ENCODE measurements around the gene CDKN1A. TPM values are rescaled to one million over a fixed set of nuclear protein-coding genes. Genes with fewer than 3 reads are reported as not detected.

Gene CDKN1A
- total and polyA plus RNA-seq, 9 donors, result 82.1 to 305 (median 134) TPM

DNA sequence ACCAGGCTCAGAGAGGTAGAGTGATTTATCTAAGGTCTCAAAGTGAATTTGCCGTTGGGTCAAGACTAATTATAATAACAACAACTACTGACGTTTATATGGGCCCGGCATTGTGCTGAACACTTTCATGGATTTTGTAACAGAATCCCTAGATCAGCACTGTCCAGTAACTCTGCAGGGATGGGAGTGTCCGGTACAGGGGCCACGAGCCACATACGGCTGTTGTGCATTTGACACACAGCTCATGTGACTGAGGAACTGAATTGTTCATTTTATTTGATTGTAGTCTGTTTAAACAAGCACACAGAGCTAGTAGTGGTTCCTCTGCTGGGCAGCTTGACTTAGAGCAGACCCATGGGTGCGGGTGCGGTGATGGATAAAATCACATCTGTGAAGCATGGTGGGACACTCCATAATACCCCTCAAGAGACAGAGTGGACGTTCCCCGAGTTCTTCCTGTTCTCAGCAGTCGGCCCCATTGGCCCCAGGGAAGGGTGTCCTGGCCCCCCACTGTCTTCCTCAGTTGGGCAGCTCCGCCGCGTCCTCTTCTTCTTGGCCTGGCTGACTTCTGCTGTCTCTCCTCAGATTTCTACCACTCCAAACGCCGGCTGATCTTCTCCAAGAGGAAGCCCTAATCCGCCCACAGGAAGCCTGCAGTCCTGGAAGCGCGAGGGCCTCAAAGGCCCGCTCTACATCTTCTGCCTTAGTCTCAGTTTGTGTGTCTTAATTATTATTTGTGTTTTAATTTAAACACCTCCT is 6.8 kb downstream of the CDKN1A start:
- peak in 1 of 5 donors; percentile 34 for DNase-seq
- intact Hi-C loops (cut with DNase I), result loop anchor here in 3 of 4 donors (10.0 kb wide), 3 partner anchors 69 to 261 kb away; no protein-coding TSS in a partner anchor
- 89 to 91% (median 90%) methylated on average over 20 of the region's 20 CpGs for WGBS, 3 donors
- H3K4me3 ChIP-seq, result no peak overlapping the region
- no peak for TF ChIP-seq CTCF (IDR thresholded peaks at IDR 0.05)
- TF ChIP-seq POLR2A (IDR thresholded peaks at IDR 0.05), result no peak
- TF ChIP-seq EP300 (IDR thresholded peaks at IDR 0.05), result no peak
- H3K36me3 ChIP-seq, result no peaks in the 10 kb centered on the region
- H3K4me1 ChIP-seq (ENCODE audit: insufficient read depth), result peaks cover 8% of the 10 kb centered on the region
- no peaks in the 10 kb centered on the region for H3K27me3 ChIP-seq
- no peaks in the 10 kb centered on the region for H3K9me3 ChIP-seq
- no peak overlapping the region for H3K27ac ChIP-seq

GRCh38 chr6:36685926-36686667 is 7.6 kb downstream of the CDKN1A start:
- intact Hi-C loops (cut with DNase I), result loop anchor here in 3 of 4 donors (10.0 kb wide), 3 partner anchors 69 to 261 kb away; no protein-coding TSS in a partner anchor
- TF ChIP-seq EP300 (IDR thresholded peaks at IDR 0.05), result no peak
- peaks cover 8% of the 10 kb centered on the region for H3K4me1 ChIP-seq (ENCODE audit: insufficient read depth)

GRCh38 chr6:36686668-36687513 is 8.4 kb downstream of the CDKN1A start:
- intact Hi-C loops (cut with DNase I), result loop anchor here in 3 of 4 donors (10.0 kb wide), 3 partner anchors 68 to 262 kb away; no protein-coding TSS in a partner anchor
- no peaks in the 10 kb centered on the region for H3K9me3 ChIP-seq
- no peaks in the 10 kb centered on the region for H3K27me3 ChIP-seq
- H3K36me3 ChIP-seq, result no peaks in the 10 kb centered on the region
- peak in 1 of 5 donors; percentile 28 for DNase-seq
- H3K4me1 ChIP-seq (ENCODE audit: insufficient read depth), result peaks cover 7% of the 10 kb centered on the region
- H3K27ac ChIP-seq, result no peak overlapping the region
- TF ChIP-seq POLR2A (IDR thresholded peaks at IDR 0.05) (no peak), EP300 (IDR thresholded peaks at IDR 0.05) (no peak), CTCF (IDR thresholded peaks at IDR 0.05) (no peak)
- WGBS, 3 donors, result 89 to 91% (median 89%) methylated on average over 10 of the region's 10 CpGs
- no peak overlapping the region for H3K4me3 ChIP-seq

More at GRCh38 chr6:36685926-36686667, 7.6 kb downstream of the CDKN1A start:
- H3K27me3 ChIP-seq, result no peaks in the 10 kb centered on the region
- peak in 1 of 5 donors; percentile 35 for DNase-seq
- 81 to 84% (median 81%) methylated on average over 11 of the region's 11 CpGs for WGBS, 3 donors
- H3K9me3 ChIP-seq, result no peaks in the 10 kb centered on the region
- no peak overlapping the region for H3K27ac ChIP-seq
- no peak overlapping the region for H3K4me3 ChIP-seq
- H3K36me3 ChIP-seq, result no peaks in the 10 kb centered on the region

- Histone ChIP-seq H3K36me3 (no peaks in the 10 kb centered on the region), H3K27ac (no peak overlapping the region), H3K9me3 (no peaks in the 10 kb centered on the region), H3K4me1 (ENCODE audit: insufficient read depth) (no peaks in the 10 kb centered on the region), H3K4me3 (no peak overlapping the region), H3K27me3 (no peaks in the 10 kb centered on the region)
- WGBS, 3 donors, result 84 to 93% (median 89%) methylated on average over 6 of the region's 6 CpGs
- TF ChIP-seq CTCF (IDR thresholded peaks at IDR 0.05) (no peak), POLR2A (IDR thresholded peaks at IDR 0.05) (no peak), EP300 (IDR thresholded peaks at IDR 0.05) (no peak)
- intact Hi-C loops (cut with DNase I), result loop anchor here in 3 of 4 donors (10.0 kb wide), 3 partner anchors 67 to 263 kb away; no protein-coding TSS in a partner anchor
- peak in 1 of 5 donors; percentile 17 for DNase-seq
Measured at GRCh38 chr6:36688063-36688738, 9.7 kb downstream of the CDKN1A start.

Data from ovary (tissue), 9 donors.